Suprapubic skin (tissue), 4 donors: ENCODE results near the gene MAGEC1. TPM values are rescaled to one million over a fixed set of nuclear protein-coding genes. Genes with fewer than 3 reads are reported as not detected.
"Not testable (repeated sequence)": the region's sequence is repeated elsewhere in the genome, so short reads cannot be mapped to it uniquely, and the experiment has no call there.

Experiments used
- DNase-seq, 2 donors: peaks; one replicate each; pipeline ENCODE4 v3.0.0-alpha.2; 2019; ENCODE audit warnings: low spot score in 2 of 2
- H3K27ac ChIP-seq: fragments of 200-600 bp; sonication (generic); one replicate; pipeline ENCODE4 v1.5.1; 2019
- H3K27me3 ChIP-seq: fragments of 200-600 bp; sonication (generic); one replicate; pipeline ENCODE4 v1.5.1; 2019
- H3K36me3 ChIP-seq: fragments of 200-600 bp; sonication (generic); one replicate; pipeline ENCODE4 v1.5.1; 2019
- H3K4me1 ChIP-seq: fragments of 200-600 bp; sonication (generic); one replicate; pipeline ENCODE4 v1.5.1; 2019
- H3K4me3 ChIP-seq: fragments of 200-600 bp; sonication (generic); one replicate; pipeline ENCODE4 v1.5.1; 2019; ENCODE audit warnings: mild to moderate bottlenecking
- H3K9me3 ChIP-seq: fragments of 200-600 bp; sonication (generic); one replicate; pipeline ENCODE4 v1.5.1; 2019
- CTCF ChIP-seq, 2 donors: fragments of 200-600 bp in 1 of 2; fragments of 450-650 bp in 1 of 2; sonication (generic) in 1 of 2; IDR thresholded peaks; one replicate each; pipeline ENCODE4 v1.5.1; 2016 to 2019; ENCODE audit warnings: antibody characterized with exemption in 2 of 2, mild to moderate bottlenecking in 1 of 2, moderate library complexity in 1 of 2
- EP300 ChIP-seq: sonication (generic); formaldehyde crosslinking; IDR thresholded peaks from one replicate; pipeline ENCODE4 v1.6.1; 2017; ENCODE audit warnings: antibody characterized with exemption
- POLR2A ChIP-seq, 2 donors: fragments of 450-650 bp; IDR thresholded peaks; one replicate each; pipeline ENCODE4 v1.6.1; 2017; ENCODE audit warnings: antibody characterized with exemption in 2 of 2, mild to moderate bottlenecking in 2 of 2, moderate library complexity in 2 of 2
- POLR2AphosphoS5 ChIP-seq, 3 donors: sonication (generic); formaldehyde crosslinking; IDR thresholded peaks; one replicate each; pipeline ENCODE4 v1.6.1; 2017; ENCODE audit warnings: antibody characterized with exemption in 3 of 3
- WGBS: methylation state at CpG from one replicate; pipeline ENCODE4 v1.1.5; 2018; 5-methylcytosine and 5-hydroxymethylcytosine counted together
- total RNA-seq, 4 donors: library from RNA; depleted of rRNA; stranded (reverse); fragments of >200 nt; gene quantifications; one replicate each; pipeline ENCODE4 v1.1.0, GENCODE V29; 2016

The MAGEC1 gene
- total RNA-seq = not detected

- H3K9me3 ChIP-seq = no peaks in the 10 kb centered on the region
Measured at GRCh38 chrX:141903400-141904155, at the start of gene MAGEC1. MAGEC1 (plus strand) TSS chrX:141903894; CDS start chrX:141905073, 1,179 bp downstream.

GRCh38 chrX:141857479-141857878 is 46.2 kb upstream of the MAGEC1 start:
- no peak for DNase-seq
- 30% methylated on average over 3 of the region's 3 CpGs for WGBS
- TF ChIP-seq POLR2AphosphoS5 (IDR thresholded peaks at IDR 0.05) (no peak), CTCF (IDR thresholded peaks at IDR 0.05) (no peak), POLR2A (IDR thresholded peaks at IDR 0.05) (no peak), EP300 (no peak)
- Histone ChIP-seq H3K9me3 (no peaks in the 10 kb centered on the region), H3K27ac (no peak overlapping the region), H3K4me3 (no peak overlapping the region), H3K36me3 (no peaks in the 10 kb centered on the region), H3K27me3 (no peaks in the 10 kb centered on the region), H3K4me1 (no peaks in the 10 kb centered on the region)

More at GRCh38 chrX:141903400-141904155, at the start of gene MAGEC1:
- H3K36me3 ChIP-seq = no peaks in the 10 kb centered on the region
- TF ChIP-seq POLR2AphosphoS5 (IDR thresholded peaks at IDR 0.05) (no peak), POLR2A (IDR thresholded peaks at IDR 0.05) (no peak), CTCF (IDR thresholded peaks at IDR 0.05) (no peak), EP300 (no peak)
- WGBS = 88% methylated on average over 22 of the region's 25 CpGs
- no peaks in the 10 kb centered on the region for H3K27me3 ChIP-seq
- no peak within 1 kb of the TSS for H3K27ac ChIP-seq
- no peak for DNase-seq
- no peak within 1 kb of the TSS for H3K4me3 ChIP-seq
- H3K4me1 ChIP-seq = no peaks in the 10 kb centered on the region

GRCh38 chrX:141879616-141880015 is 24.1 kb upstream of the MAGEC1 start:
- no peak overlapping the region for H3K27ac ChIP-seq
- no peaks in the 10 kb centered on the region for H3K9me3 ChIP-seq
- no peaks in the 10 kb centered on the region for H3K27me3 ChIP-seq
- WGBS = 59% methylated on average over 5 of the region's 5 CpGs
- TF ChIP-seq POLR2AphosphoS5 (IDR thresholded peaks at IDR 0.05) (no peak), POLR2A (IDR thresholded peaks at IDR 0.05) (no peak), CTCF (IDR thresholded peaks at IDR 0.05) (no peak), EP300 (no peak)
- H3K4me1 ChIP-seq = no peaks in the 10 kb centered on the region
- no peaks in the 10 kb centered on the region for H3K36me3 ChIP-seq
- no peak for DNase-seq
- H3K4me3 ChIP-seq = no peak overlapping the region

GRCh38 chrX:141888811-141889210 is 14.9 kb upstream of the MAGEC1 start:
- H3K4me1 ChIP-seq, H3K9me3 ChIP-seq, DNase-seq, H3K27me3 ChIP-seq, H3K27ac ChIP-seq, H3K4me3 ChIP-seq, H3K36me3 ChIP-seq: not testable (repeated sequence)
- WGBS = 57% methylated on average over 3 of the region's 5 CpGs

GRCh38 chrX:141894733-141895132 is 9.0 kb upstream of the MAGEC1 start:
- TF ChIP-seq POLR2AphosphoS5 (IDR thresholded peaks at IDR 0.05) = no peak
- TF ChIP-seq POLR2A (IDR thresholded peaks at IDR 0.05) = no peak
- no peak for TF ChIP-seq CTCF (IDR thresholded peaks at IDR 0.05)
- TF ChIP-seq EP300 = no peak
- Histone ChIP-seq H3K36me3 (no peaks in the 10 kb centered on the region), H3K4me3 (no peak overlapping the region), H3K27ac (no peak overlapping the region), H3K9me3 (no peaks in the 10 kb centered on the region), H3K4me1 (no peaks in the 10 kb centered on the region), H3K27me3 (no peaks in the 10 kb centered on the region)
- no peak for DNase-seq
- WGBS = 67% methylated on average over 7 of the region's 7 CpGs
